IPS-20b (cell line): ENCODE measurements around the gene NR6A1.
A peak's percentile ranks its signal among the peaks of the same experiment; 100 is the strongest.

Experiments
- H3K27ac ChIP-seq: one replicate; pipeline ENCODE4 v1.5.1; 2013; ENCODE audit warnings: low read length
- H3K27me3 ChIP-seq: 2 replicates; pipeline ENCODE4 v1.6.1; 2013; ENCODE audit warnings: mild to moderate bottlenecking, low read length, inconsistent platforms; ENCODE audit not compliant: insufficient read depth
- H3K36me3 ChIP-seq: 2 replicates; pipeline ENCODE4 v1.6.1; 2013; ENCODE audit warnings: low read depth, mild to moderate bottlenecking, inconsistent platforms, low read length, moderate library complexity; ENCODE audit not compliant: insufficient read depth
- H3K4me1 ChIP-seq: 2 replicates; pipeline ENCODE4 v1.6.1; 2013; ENCODE audit warnings: mild to moderate bottlenecking, control low read depth, inconsistent platforms, low read length, moderate library complexity; ENCODE audit not compliant: insufficient read depth
- H3K4me3 ChIP-seq: 2 replicates; pipeline ENCODE4 v1.5.1; 2013; ENCODE audit warnings: mild to moderate bottlenecking, low read length, inconsistent platforms
- H3K9ac ChIP-seq: 2 replicates; pipeline ENCODE4 v1.6.1; 2013; ENCODE audit warnings: low read depth, mild to moderate bottlenecking, inconsistent platforms, low read length, moderate library complexity
- H3K9me3 ChIP-seq: 2 replicates; pipeline ENCODE4 v1.6.1; 2013; ENCODE audit warnings: mild to moderate bottlenecking, low read depth, low read length, inconsistent platforms; ENCODE audit not compliant: insufficient read depth

Gene NR6A1

GRCh38 chr9:124479947-124480620, 291.0 kb downstream of the NR6A1 start:
- no peak overlapping the region for H3K4me3 ChIP-seq

GRCh38 chr9:124479371-124479770, 291.7 kb downstream of the NR6A1 start:
- Histone ChIP-seq H3K27me3 (peaks cover 69% of the 10 kb centered on the region), H3K36me3 (no peaks in the 10 kb centered on the region), H3K9ac (no peak overlapping the region), H3K9me3 (no peaks in the 10 kb centered on the region), H3K4me1 (peaks cover 4% of the 10 kb centered on the region; the same call in 1 of the 2 replicates), H3K4me3 (no peak overlapping the region), H3K27ac (no peak overlapping the region)

More at GRCh38 chr9:124479947-124480620, 291.0 kb downstream of the NR6A1 start:
- peaks cover 4% of the 10 kb centered on the region; the same call in 1 of the 2 replicates for H3K4me1 ChIP-seq
- H3K36me3 ChIP-seq = no peaks in the 10 kb centered on the region
- no peak overlapping the region for H3K27ac ChIP-seq
- H3K9me3 ChIP-seq = no peaks in the 10 kb centered on the region
- H3K9ac ChIP-seq = no peak overlapping the region
- peaks cover 69% of the 10 kb centered on the region for H3K27me3 ChIP-seq

GRCh38 chr9:124478354-124478753, 292.8 kb downstream of the NR6A1 start:
- H3K9ac ChIP-seq = peak overlapping the region; percentile 48; the same call in 1 of the 2 replicates
- H3K36me3 ChIP-seq = no peaks in the 10 kb centered on the region
- H3K27ac ChIP-seq = no peak overlapping the region
- peaks cover 4% of the 10 kb centered on the region; the same call in 1 of the 2 replicates for H3K4me1 ChIP-seq
- H3K4me3 ChIP-seq = peak overlapping the region; percentile 57
- no peaks in the 10 kb centered on the region for H3K9me3 ChIP-seq
- H3K27me3 ChIP-seq = peaks cover 63% of the 10 kb centered on the region

- H3K9me3 ChIP-seq = no peaks in the 10 kb centered on the region
- H3K4me1 ChIP-seq = peaks cover 4% of the 10 kb centered on the region; the same call in 1 of the 2 replicates
- H3K36me3 ChIP-seq = no peaks in the 10 kb centered on the region
- no peak overlapping the region for H3K27ac ChIP-seq
- H3K9ac ChIP-seq = peak overlapping the region; percentile 48; the same call in 1 of the 2 replicates
- H3K27me3 ChIP-seq = peaks cover 63% of the 10 kb centered on the region
- H3K4me3 ChIP-seq = peak overlapping the region; percentile 57
These were observed 293.3 kb downstream of the NR6A1 start for GRCh38 chr9:124477648-124478285.

GRCh38 chr9:124477211-124477647, 293.9 kb downstream of the NR6A1 start:
- peak overlapping the region; percentile 54; the same call in 1 of the 2 replicates for H3K4me3 ChIP-seq
- H3K4me1 ChIP-seq = peaks cover 4% of the 10 kb centered on the region; the same call in 1 of the 2 replicates
- H3K27me3 ChIP-seq = peaks cover 61% of the 10 kb centered on the region
- H3K27ac ChIP-seq = no peak overlapping the region
- no peaks in the 10 kb centered on the region for H3K36me3 ChIP-seq
- no peaks in the 10 kb centered on the region for H3K9me3 ChIP-seq
- H3K9ac ChIP-seq = no peak overlapping the region

GRCh38 chr9:124475868-124476690, 295.0 kb downstream of the NR6A1 start:
- Histone ChIP-seq H3K27me3 (peaks cover 50% of the 10 kb centered on the region), H3K9me3 (no peaks in the 10 kb centered on the region), H3K4me3 (no peak overlapping the region), H3K27ac (no peak overlapping the region), H3K36me3 (no peaks in the 10 kb centered on the region), H3K4me1 (peaks cover 4% of the 10 kb centered on the region; the same call in 1 of the 2 replicates), H3K9ac (no peak overlapping the region)

- Histone ChIP-seq H3K36me3 (no peaks in the 10 kb centered on the region), H3K27ac (no peak overlapping the region), H3K27me3 (peaks cover 46% of the 10 kb centered on the region), H3K4me3 (no peak overlapping the region), H3K4me1 (peaks cover 2% of the 10 kb centered on the region; the same call in 1 of the 2 replicates), H3K9ac (no peak overlapping the region), H3K9me3 (no peaks in the 10 kb centered on the region)
These were observed 295.8 kb downstream of the NR6A1 start for GRCh38 chr9:124475158-124475867.

- Histone ChIP-seq H3K4me3 (no peak overlapping the region), H3K27ac (no peak overlapping the region), H3K9me3 (no peaks in the 10 kb centered on the region), H3K36me3 (no peaks in the 10 kb centered on the region), H3K9ac (no peak overlapping the region), H3K27me3 (peaks cover 34% of the 10 kb centered on the region), H3K4me1 (no peaks in the 10 kb centered on the region; the same call in 1 of the 2 replicates)
These were observed 297.0 kb downstream of the NR6A1 start for GRCh38 chr9:124474151-124474550.

GRCh38 chr9:124473310-124473709, 297.8 kb downstream of the NR6A1 start:
- Histone ChIP-seq H3K27ac (no peak overlapping the region), H3K27me3 (peaks cover 25% of the 10 kb centered on the region), H3K4me1 (no peaks in the 10 kb centered on the region; the same call in 1 of the 2 replicates), H3K9me3 (no peaks in the 10 kb centered on the region), H3K9ac (no peak overlapping the region), H3K4me3 (no peak overlapping the region), H3K36me3 (no peaks in the 10 kb centered on the region)

GRCh38 chr9:124472770-124473169, 298.3 kb downstream of the NR6A1 start:
- no peaks in the 10 kb centered on the region for H3K36me3 ChIP-seq
- no peak overlapping the region for H3K27ac ChIP-seq
- H3K4me3 ChIP-seq = no peak overlapping the region
- no peaks in the 10 kb centered on the region; the same call in 1 of the 2 replicates for H3K4me1 ChIP-seq
- H3K9me3 ChIP-seq = no peaks in the 10 kb centered on the region
- no peak overlapping the region for H3K9ac ChIP-seq
- peaks cover 20% of the 10 kb centered on the region for H3K27me3 ChIP-seq

- H3K9ac ChIP-seq = no peak overlapping the region
- peaks cover 12% of the 10 kb centered on the region for H3K27me3 ChIP-seq
- H3K9me3 ChIP-seq = no peaks in the 10 kb centered on the region
- no peak overlapping the region for H3K4me3 ChIP-seq
- no peaks in the 10 kb centered on the region for H3K36me3 ChIP-seq
- no peak overlapping the region for H3K27ac ChIP-seq
- no peaks in the 10 kb centered on the region; the same call in 1 of the 2 replicates for H3K4me1 ChIP-seq
These were observed 299.4 kb downstream of the NR6A1 start for GRCh38 chr9:124471761-124472160.
